ENCODE results near the gene METTL26.

GRCh38 chr16:669666-670065 lies 33.6 kb upstream of the METTL26 start:
- TF ChIP-seq CTCF (IDR thresholded peaks at IDR 0.05; ENCODE audit: insufficient read depth, low read length) (no peak), POLR2AphosphoS5 (IDR thresholded peaks at IDR 0.05; ENCODE audit: low read depth) (no peak), GABPA (IDR thresholded peaks at IDR 0.05; ENCODE audit: low read depth) (no peak), REST (IDR thresholded peaks at IDR 0.05; ENCODE audit: insufficient replicate concordance, low read depth) (no peak)
